Measurements from ENCODE around the gene SNORC. TPM values are rescaled to one million over a fixed set of nuclear protein-coding genes. Genes with fewer than 3 reads are reported as not detected.
A peak's percentile ranks its signal among the peaks of the same experiment; 100 is the strongest.

Gene SNORC
- total and polyA plus RNA-seq, 2 of the 13 experiments (the other 11 are each of a cell fraction or from before 2014, with no cell fraction given) = 59.1 to 86.1 TPM

DNA sequence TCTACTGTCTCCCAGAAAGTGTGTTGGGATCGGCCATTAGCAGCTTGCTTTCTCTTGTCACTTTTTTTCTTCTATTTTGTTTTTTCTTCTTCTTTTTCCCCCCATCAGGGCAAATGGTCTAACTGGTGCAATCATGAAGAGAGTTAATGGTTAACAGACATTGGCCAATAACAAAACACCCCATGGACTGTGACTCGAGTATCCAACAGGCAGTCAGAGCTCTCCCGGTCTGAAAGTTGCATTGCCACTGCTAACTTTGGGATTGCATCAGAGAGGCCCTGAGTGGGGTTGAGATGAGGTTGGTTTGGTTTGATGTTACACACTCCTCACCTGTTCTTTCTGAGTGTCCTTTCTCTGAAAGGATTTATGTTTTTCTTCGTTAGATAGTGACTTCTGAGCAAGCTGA, 12.9 kb upstream of the SNORC start (continued):
- TF ChIP-seq, protein P1, sequence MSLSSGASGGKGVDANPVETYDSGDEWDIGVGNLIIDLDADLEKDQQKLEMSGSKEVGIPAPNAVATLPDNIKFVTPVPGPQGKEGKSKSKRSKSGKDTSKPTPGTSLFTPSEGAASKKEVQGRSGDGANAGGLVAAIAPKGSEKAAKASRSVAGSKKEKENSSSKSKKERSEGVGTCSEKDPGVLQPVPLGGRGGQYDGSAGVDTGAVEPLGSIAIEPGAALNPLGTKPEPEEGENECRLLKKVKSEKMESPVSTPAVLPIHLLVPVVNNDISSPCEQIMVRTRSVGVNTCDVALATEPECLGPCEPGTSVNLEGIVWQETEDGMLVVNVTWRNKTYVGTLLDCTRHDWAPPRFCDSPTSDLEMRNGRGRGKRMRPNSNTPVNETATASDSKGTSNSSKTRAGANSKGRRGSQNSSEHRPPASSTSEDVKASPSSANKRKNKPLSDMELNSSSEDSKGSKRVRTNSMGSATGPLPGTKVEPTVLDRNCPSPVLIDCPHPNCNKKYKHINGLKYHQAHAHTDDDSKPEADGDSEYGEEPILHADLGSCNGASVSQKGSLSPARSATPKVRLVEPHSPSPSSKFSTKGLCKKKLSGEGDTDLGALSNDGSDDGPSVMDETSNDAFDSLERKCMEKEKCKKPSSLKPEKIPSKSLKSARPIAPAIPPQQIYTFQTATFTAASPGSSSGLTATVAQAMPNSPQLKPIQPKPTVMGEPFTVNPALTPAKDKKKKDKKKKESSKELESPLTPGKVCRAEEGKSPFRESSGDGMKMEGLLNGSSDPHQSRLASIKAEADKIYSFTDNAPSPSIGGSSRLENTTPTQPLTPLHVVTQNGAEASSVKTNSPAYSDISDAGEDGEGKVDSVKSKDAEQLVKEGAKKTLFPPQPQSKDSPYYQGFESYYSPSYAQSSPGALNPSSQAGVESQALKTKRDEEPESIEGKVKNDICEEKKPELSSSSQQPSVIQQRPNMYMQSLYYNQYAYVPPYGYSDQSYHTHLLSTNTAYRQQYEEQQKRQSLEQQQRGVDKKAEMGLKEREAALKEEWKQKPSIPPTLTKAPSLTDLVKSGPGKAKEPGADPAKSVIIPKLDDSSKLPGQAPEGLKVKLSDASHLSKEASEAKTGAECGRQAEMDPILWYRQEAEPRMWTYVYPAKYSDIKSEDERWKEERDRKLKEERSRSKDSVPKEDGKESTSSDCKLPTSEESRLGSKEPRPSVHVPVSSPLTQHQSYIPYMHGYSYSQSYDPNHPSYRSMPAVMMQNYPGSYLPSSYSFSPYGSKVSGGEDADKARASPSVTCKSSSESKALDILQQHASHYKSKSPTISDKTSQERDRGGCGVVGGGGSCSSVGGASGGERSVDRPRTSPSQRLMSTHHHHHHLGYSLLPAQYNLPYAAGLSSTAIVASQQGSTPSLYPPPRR (CRISPR knock-in tag; IDR thresholded peaks at IDR 0.05; ENCODE audit: borderline replicate concordance) = peak; percentile 60; the same call in 1 of the 2 replicates
- TF ChIP-seq ATAD3A (CRISPR knock-in tag; IDR thresholded peaks at IDR 0.05) (no peak), ZNF253 (CRISPR knock-in tag; IDR thresholded peaks at IDR 0.05; ENCODE audit: borderline replicate concordance) (no peak), KMT2A (CRISPR knock-in tag; IDR thresholded peaks at IDR 0.05) (0 out of 2 replicates have a peak, but pooled peaks have one; percentile 31), ZBTB7A (CRISPR knock-in tag; IDR thresholded peaks at IDR 0.05) (no peak), AHR (CRISPR knock-in tag; IDR thresholded peaks at IDR 0.05) (no peak; the same call in 1 of the 2 replicates), GATA4 (IDR thresholded peaks at IDR 0.05; ENCODE audit: borderline replicate concordance, low read depth) (no peak), ZNF746 (CRISPR knock-in tag; IDR thresholded peaks at IDR 0.05) (peak; percentile 57; the same call in 1 of the 2 replicates), KLF16 (CRISPR knock-in tag; IDR thresholded peaks at IDR 0.05) (peak in 1 of 2 experiments; percentile 96; a peak in 2 of 4 replicates), PLRG1 (conservative IDR thresholded peaks at IDR 0.05) (no peak)
- TF ChIP-seq, protein P2, sequence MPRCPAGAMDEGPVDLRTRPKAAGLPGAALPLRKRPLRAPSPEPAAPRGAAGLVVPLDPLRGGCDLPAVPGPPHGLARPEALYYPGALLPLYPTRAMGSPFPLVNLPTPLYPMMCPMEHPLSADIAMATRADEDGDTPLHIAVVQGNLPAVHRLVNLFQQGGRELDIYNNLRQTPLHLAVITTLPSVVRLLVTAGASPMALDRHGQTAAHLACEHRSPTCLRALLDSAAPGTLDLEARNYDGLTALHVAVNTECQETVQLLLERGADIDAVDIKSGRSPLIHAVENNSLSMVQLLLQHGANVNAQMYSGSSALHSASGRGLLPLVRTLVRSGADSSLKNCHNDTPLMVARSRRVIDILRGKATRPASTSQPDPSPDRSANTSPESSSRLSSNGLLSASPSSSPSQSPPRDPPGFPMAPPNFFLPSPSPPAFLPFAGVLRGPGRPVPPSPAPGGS (CRISPR knock-in tag; IDR thresholded peaks at IDR 0.05) = no peak
- TF ChIP-seq, protein P3, sequence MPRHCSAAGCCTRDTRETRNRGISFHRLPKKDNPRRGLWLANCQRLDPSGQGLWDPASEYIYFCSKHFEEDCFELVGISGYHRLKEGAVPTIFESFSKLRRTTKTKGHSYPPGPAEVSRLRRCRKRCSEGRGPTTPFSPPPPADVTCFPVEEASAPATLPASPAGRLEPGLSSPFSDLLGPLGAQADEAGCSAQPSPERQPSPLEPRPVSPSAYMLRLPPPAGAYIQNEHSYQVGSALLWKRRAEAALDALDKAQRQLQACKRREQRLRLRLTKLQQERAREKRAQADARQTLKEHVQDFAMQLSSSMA (CRISPR knock-in tag; IDR thresholded peaks at IDR 0.05) = no peak
- TF ChIP-seq, protein P4, sequence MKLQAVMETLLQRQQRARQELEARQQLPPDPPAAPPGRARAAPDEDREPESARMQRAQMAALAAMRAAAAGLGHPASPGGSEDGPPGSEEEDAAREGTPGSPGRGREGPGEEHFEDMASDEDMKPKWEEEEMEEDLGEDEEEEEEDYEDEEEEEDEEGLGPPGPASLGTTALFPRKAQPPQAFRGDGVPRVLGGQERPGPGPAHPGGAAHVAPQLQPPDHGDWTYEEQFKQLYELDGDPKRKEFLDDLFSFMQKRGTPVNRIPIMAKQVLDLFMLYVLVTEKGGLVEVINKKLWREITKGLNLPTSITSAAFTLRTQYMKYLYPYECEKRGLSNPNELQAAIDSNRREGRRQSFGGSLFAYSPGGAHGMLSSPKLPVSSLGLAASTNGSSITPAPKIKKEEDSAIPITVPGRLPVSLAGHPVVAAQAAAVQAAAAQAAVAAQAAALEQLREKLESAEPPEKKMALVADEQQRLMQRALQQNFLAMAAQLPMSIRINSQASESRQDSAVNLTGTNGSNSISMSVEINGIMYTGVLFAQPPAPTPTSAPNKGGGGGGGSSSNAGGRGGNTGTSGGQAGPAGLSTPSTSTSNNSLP (IDR thresholded peaks at IDR 0.05; ENCODE audit: low read depth, low read length) = peak; percentile 33; the same call in 1 of the 2 replicates
- TF ChIP-seq, protein P5, sequence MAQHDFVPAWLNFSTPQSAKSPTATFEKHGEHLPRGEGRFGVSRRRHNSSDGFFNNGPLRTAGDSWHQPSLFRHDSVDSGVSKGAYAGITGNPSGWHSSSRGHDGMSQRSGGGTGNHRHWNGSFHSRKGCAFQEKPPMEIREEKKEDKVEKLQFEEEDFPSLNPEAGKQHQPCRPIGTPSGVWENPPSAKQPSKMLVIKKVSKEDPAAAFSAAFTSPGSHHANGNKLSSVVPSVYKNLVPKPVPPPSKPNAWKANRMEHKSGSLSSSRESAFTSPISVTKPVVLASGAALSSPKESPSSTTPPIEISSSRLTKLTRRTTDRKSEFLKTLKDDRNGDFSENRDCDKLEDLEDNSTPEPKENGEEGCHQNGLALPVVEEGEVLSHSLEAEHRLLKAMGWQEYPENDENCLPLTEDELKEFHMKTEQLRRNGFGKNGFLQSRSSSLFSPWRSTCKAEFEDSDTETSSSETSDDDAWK (CRISPR knock-in tag; IDR thresholded peaks at IDR 0.05) = no peak
